A172 (cell line): ENCODE results near the gene MCF2L2. TPM values are rescaled to one million over a fixed set of nuclear protein-coding genes. Genes with fewer than 3 reads are reported as not detected.

Source experiments
- DNase-seq: peaks from one replicate; pipeline ENCODE4 v3.0.0-alpha.2; 2015; ENCODE audit warnings: low spot score
- total RNA-seq: library from RNA; depleted of rRNA; stranded (reverse); fragments of >200 nt; shearing (Covaris generic); gene quantifications from 2 replicates; pipeline ENCODE4 v1.2.3, GENCODE V29; 2014; rRNA removed

Gene MCF2L2
- total RNA-seq, 1 experiment from 2014 or later: 0.22 TPM

- DNase-seq: no peak
Measured at GRCh38 chr3:183128709-183129108, 299.7 kb downstream of the MCF2L2 start.

Other genes with a start within 250 kb of the MCF2L2 start
- gene B3GNT5, start 175.4 kb downstream of the MCF2L2 start, total RNA-seq: 15.8 and 18.0 TPM in 2 replicates
- gene KLHL6, start 127.1 kb upstream of the MCF2L2 start, total RNA-seq: not detected in 2 replicates
- gene KLHL24, start 207.0 kb upstream of the MCF2L2 start, total RNA-seq: 41.2 and 41.3 TPM in 2 replicates